Endometrial microvascular endothelial cells (primary cell): Measurements from ENCODE around the gene SIGLEC6. TPM values are rescaled to one million over a fixed set of nuclear protein-coding genes. Genes with fewer than 3 reads are reported as not detected.

Experiments used
- in situ Hi-C: cut with HindIII; loops from 2 replicates; pipeline ENCODE4 v1.10.0; 2017; ENCODE audit warnings: low sequenced_read_pairs, low pct_unique_long_range_greater_than_20kb; ENCODE audit errors: inconsistent ontology term
- total RNA-seq: library from RNA; depleted of rRNA; stranded (reverse); fragments of >200 nt; gene quantifications from one replicate; pipeline ENCODE4 v1.2.3, GENCODE V29; 2015; ENCODE audit errors: inconsistent ontology term

Gene SIGLEC6
- total RNA-seq, 1 donor from 2014 or later: not detected

GRCh38 chr19:51485960-51486660 lies 45.4 kb downstream of the SIGLEC6 start:
- in situ Hi-C loops: no loop called here

GRCh38 chr19:51480590-51480989 lies 50.9 kb downstream of the SIGLEC6 start:
- in situ Hi-C loops: no loop called here

GRCh38 chr19:51479531-51480331 lies 51.7 kb downstream of the SIGLEC6 start:
- in situ Hi-C loops: no loop called here

GRCh38 chr19:51478381-51479234 lies 52.9 kb downstream of the SIGLEC6 start, which contains the start of gene CEACAM18:
Gene CEACAM18, plus strand, starts transcription at chr19:51478539.
- in situ Hi-C loops: no loop called here

GRCh38 chr19:51477344-51477743 lies 54.1 kb downstream of the SIGLEC6 start:
- in situ Hi-C loops: no loop called here

GRCh38 chr19:51476164-51476563 lies 55.3 kb downstream of the SIGLEC6 start:
- in situ Hi-C loops: no loop called here

GRCh38 chr19:51473009-51473707 lies 58.3 kb downstream of the SIGLEC6 start:
- in situ Hi-C loops: no loop called here

GRCh38 chr19:51472607-51473006 lies 58.9 kb downstream of the SIGLEC6 start:
- in situ Hi-C loops: no loop called here

- in situ Hi-C loops: no loop called here
Measured at GRCh38 chr19:51471527-51471926, 59.9 kb downstream of the SIGLEC6 start.

- in situ Hi-C loops: no loop called here
Measured at GRCh38 chr19:51470966-51471365, 60.5 kb downstream of the SIGLEC6 start.

- in situ Hi-C loops: no loop called here
Measured at GRCh38 chr19:51469629-51470028, 61.8 kb downstream of the SIGLEC6 start.

- in situ Hi-C loops: no loop called here
Measured at GRCh38 chr19:51469162-51469561, 62.3 kb downstream of the SIGLEC6 start.

GRCh38 chr19:51468545-51468920 lies 62.9 kb downstream of the SIGLEC6 start:
- in situ Hi-C loops: no loop called here

- in situ Hi-C loops: no loop called here
Measured at GRCh38 chr19:51467864-51468544, 63.5 kb downstream of the SIGLEC6 start.

Other genes with a start within 250 kb of the SIGLEC6 start
- gene IGLON5, start 220.0 kb downstream of the SIGLEC6 start, total RNA-seq: not detected
- gene VSIG10L, start 189.5 kb downstream of the SIGLEC6 start, total RNA-seq: not detected
- gene ETFB, start 165.3 kb downstream of the SIGLEC6 start, total RNA-seq: 87.7 TPM
- gene CLDND2, start 162.7 kb downstream of the SIGLEC6 start, total RNA-seq: not detected
- gene NKG7, start 159.0 kb downstream of the SIGLEC6 start, total RNA-seq: not detected
- not detected for gene LIM2, start 143.7 kb downstream of the SIGLEC6 start, total RNA-seq
- not detected for gene C19orf84, start 141.1 kb downstream of the SIGLEC6 start, total RNA-seq
- gene SIGLEC10, start 114.0 kb downstream of the SIGLEC6 start, total RNA-seq: not detected
- not detected for gene SIGLEC8, start 73.2 kb downstream of the SIGLEC6 start, total RNA-seq
- gene CEACAM18, start 53.1 kb downstream of the SIGLEC6 start, total RNA-seq: not detected
- not detected for gene SIGLEC12, start 29.9 kb downstream of the SIGLEC6 start, total RNA-seq
- gene ZNF175, start 39.6 kb upstream of the SIGLEC6 start, total RNA-seq: 7.0 TPM
- gene SIGLEC5, start 98.7 kb upstream of the SIGLEC6 start, total RNA-seq: not detected
- gene SIGLEC14, start 115.2 kb upstream of the SIGLEC6 start, total RNA-seq: 0.28 TPM
- gene SPACA6, start 161.7 kb upstream of the SIGLEC6 start, total RNA-seq: 21.5 TPM
- not detected for gene HAS1, start 192.3 kb upstream of the SIGLEC6 start, total RNA-seq
- not detected for gene FPR1, start 220.2 kb upstream of the SIGLEC6 start, total RNA-seq
- not detected for gene FPR2, start 229.5 kb upstream of the SIGLEC6 start, total RNA-seq